Endothelial cell of umbilical vein (primary cell): ENCODE data around the gene GPATCH2. TPM values are rescaled to one million over a fixed set of nuclear protein-coding genes. Genes with fewer than 3 reads are reported as not detected.

Source experiments
- BruUV-seq: library from RNA; stranded (reverse); fragments of 400-500 nt; replicated peaks from 2 replicates; lab custom pipeline; 2021; lab: Mats Ljungman, UMichigan
- CTCF ChIA-PET: fragments of 300-600, 350-600 bp; sonication (Branson Sonifier 250); formaldehyde crosslinking; loops from one replicate; lab custom pipeline; 2021; ENCODE audit warnings: antibody characterized with exemption, inconsistent platforms; lab: Charles Lee
- POLR2A ChIA-PET: fragments of 300-600, 350-600 bp; sonication (Branson Sonifier 250); formaldehyde crosslinking; loops from one replicate; lab custom pipeline; 2021; ENCODE audit warnings: antibody characterized with exemption, inconsistent platforms; lab: Charles Lee
- DNase-seq: peaks from one replicate; pipeline ENCODE4 v3.0.0-alpha.2; 2011; ENCODE audit warnings: low read depth, low spot score
- FAIRE-seq: peaks from 2 replicates; lab custom pipeline; 2011; peaks lifted over from hg19 to GRCh38; lab: Jason Lieb, UNC
- H2AFZ ChIP-seq: 2 replicates; pipeline ENCODE4 v1.6.0; 2012; ENCODE audit warnings: low read depth, low read length, control low read depth, inconsistent platforms
- H3K27ac ChIP-seq: 2 replicates; pipeline ENCODE4 v1.5.1; 2011; ENCODE audit warnings: low read depth, mild to moderate bottlenecking, control low read depth, low read length, moderate library complexity; ENCODE audit not compliant: insufficient read depth
- H3K27me3 ChIP-seq, 2 experiments: 2 replicates each; pipeline versions ENCODE4 v1.6.0 to v1.6.1; 2011; ENCODE audit warnings: low read length in 2 of 2, mixed read lengths in 1 of 2; ENCODE audit not compliant: control insufficient read depth in 2 of 2, insufficient read depth in 2 of 2
- H3K36me3 ChIP-seq, 2 experiments: 2 replicates in 1 of 2; 3 replicates in 1 of 2; pipeline ENCODE4 v1.5.1; 2011; ENCODE audit warnings: low read length in 2 of 2, mild to moderate bottlenecking in 1 of 2, moderate library complexity in 1 of 2; ENCODE audit not compliant: control insufficient read depth in 2 of 2, insufficient read depth in 2 of 2; ENCODE audit errors: extremely low read depth in 1 of 2
- H3K4me1 ChIP-seq: 3 replicates; pipeline ENCODE4 v1.5.1; 2011; ENCODE audit warnings: mild to moderate bottlenecking, low read length; ENCODE audit not compliant: control insufficient read depth, insufficient read depth; ENCODE audit errors: extremely low read depth
- H3K4me2 ChIP-seq: 2 replicates; pipeline ENCODE4 v1.6.1; 2011; ENCODE audit warnings: low read length, control low read depth, mixed read lengths; ENCODE audit not compliant: insufficient read depth
- H3K4me3 ChIP-seq, 3 experiments: fragments of 200-600 bp in 1 of 3; sonication (generic), shearing (Covaris generic) in 1 of 3; replicated peaks in 1 of 3; 2 replicates each; pipeline ENCODE4 v1.5.1; 2011 to 2016; ENCODE audit warnings: control low read depth in 3 of 3, low read length in 3 of 3, mild to moderate bottlenecking in 2 of 3, inconsistent platforms in 1 of 3, low read depth in 1 of 3, moderate library complexity in 1 of 3; ENCODE audit not compliant: insufficient read depth in 1 of 3
- H3K79me2 ChIP-seq: 2 replicates; pipeline ENCODE4 v1.6.0; 2012; ENCODE audit warnings: low read length, inconsistent platforms; ENCODE audit not compliant: control insufficient read depth, insufficient read depth
- H3K9ac ChIP-seq: replicated peaks from 2 replicates; pipeline ENCODE3; 2011; ENCODE audit warnings: low read length, control low read depth; ENCODE audit not compliant: insufficient read depth; ENCODE audit errors: extremely low read depth
- H3K9me1 ChIP-seq: replicated peaks from 3 replicates; pipeline ENCODE4 v1.6.0; 2011; ENCODE audit warnings: mild to moderate bottlenecking, low read length; ENCODE audit not compliant: control insufficient read depth, insufficient read depth; ENCODE audit errors: extremely low read depth
- H3K9me3 ChIP-seq: replicated peaks from 2 replicates; pipeline ENCODE4 v1.5.1; 2012; ENCODE audit warnings: low read length, inconsistent platforms; ENCODE audit not compliant: control insufficient read depth, insufficient read depth
- H4K20me1 ChIP-seq: replicated peaks from 2 replicates; pipeline ENCODE3; 2011; ENCODE audit warnings: mild to moderate bottlenecking, low read length; ENCODE audit not compliant: control insufficient read depth, insufficient read depth; ENCODE audit errors: extremely low read depth
- EZH2 ChIP-seq: IDR thresholded peaks from 2 replicates; pipeline ENCODE4 v1.6.1; 2012; ENCODE audit warnings: borderline replicate concordance, low read depth, mild to moderate bottlenecking, moderate library complexity, low read length, inconsistent platforms; ENCODE audit not compliant: severe bottlenecking
- FOS ChIP-seq: IDR thresholded peaks from 2 replicates; pipeline ENCODE4 v1.6.1; 2011; ENCODE audit warnings: mild to moderate bottlenecking, low read length, moderate library complexity, borderline replicate concordance; ENCODE audit not compliant: insufficient read depth
- GATA2 ChIP-seq: IDR thresholded peaks from 2 replicates; pipeline ENCODE4 v1.7.0; 2011; ENCODE audit warnings: low read depth, mild to moderate bottlenecking, moderate library complexity, mixed read lengths, low read length; ENCODE audit not compliant: insufficient read length, insufficient read depth
- JUN ChIP-seq: IDR thresholded peaks from 2 replicates; pipeline ENCODE4 v1.6.1; 2011; ENCODE audit warnings: borderline replicate concordance, low read depth; ENCODE audit not compliant: insufficient read length, insufficient read depth
- MYC ChIP-seq: IDR thresholded peaks from one replicate; pipeline ENCODE4 v1.6.1; 2011; ENCODE audit warnings: mild to moderate bottlenecking, low read depth, low read length
- POLR2A ChIP-seq: IDR thresholded peaks from 2 replicates; pipeline ENCODE4 v1.6.1; 2012; ENCODE audit warnings: low read depth, mild to moderate bottlenecking, control low read depth, low read length
- POLR2AphosphoS5 ChIP-seq: IDR thresholded peaks from 2 replicates; pipeline ENCODE4 v1.6.1; 2012; ENCODE audit warnings: low read depth, mild to moderate bottlenecking, control low read depth, low read length, moderate library complexity; ENCODE audit not compliant: insufficient read depth
- dilution Hi-C: fragments of 300-500 bp; cut with MboI; formaldehyde crosslinking; loops from one replicate; pipeline ENCODE4 v1.15.0; 2019; ENCODE audit warnings: low sequenced_read_pairs; ENCODE audit not compliant: extremely low pct_ligation_motif_present
- intact Hi-C: fragments of 100-400 bp; cut with micrococcal nuclease; formaldehyde crosslinking; loops from one replicate; pipeline ENCODE4 v1.10.0; 2022
- polyA plus RNA-seq, 4 experiments: library from polyadenylated mRNA; depleted of rRNA in 3 of 4; stranded (reverse) in 3 of 4; unstranded in 1 of 4; fragments of >200 nt; gene quantifications; 2 replicates each; pipeline versions ENCODE4 v1.2.1 to v1.2.3, GENCODE V29; 2011 to 2012; ENCODE audit warnings: missing spikeins in 1 of 4
- total RNA-seq: library from RNA; stranded (reverse); gene quantifications from 2 replicates; pipeline ENCODE4 v1.2.3, GENCODE V29; 2021
- TF ChIP-seq, protein P1 (sequence below): IDR thresholded peaks from 2 replicates; pipeline ENCODE4 v1.6.1; 2011; ENCODE audit not compliant: insufficient read depth, insufficient read length
- TF ChIP-seq, protein P2 (sequence below), 2 donors: IDR thresholded peaks; 1 replicate in 1 of 2; 2 replicates in 1 of 2; pipeline ENCODE4 v1.5.1; 2011; ENCODE audit warnings: low read length in 2 of 2, mild to moderate bottlenecking in 2 of 2, moderate library complexity in 2 of 2, control low read depth in 1 of 2, inconsistent platforms in 1 of 2, low read depth in 1 of 2; ENCODE audit not compliant: insufficient read depth in 1 of 2; ENCODE audit errors: extremely low read depth in 1 of 2

Gene GPATCH2
- total and polyA plus RNA-seq, 2 donors (not counting 3 experiments of a cell fraction or from before 2014, with no cell fraction given): 3.3 to 15.6 TPM

DNA sequence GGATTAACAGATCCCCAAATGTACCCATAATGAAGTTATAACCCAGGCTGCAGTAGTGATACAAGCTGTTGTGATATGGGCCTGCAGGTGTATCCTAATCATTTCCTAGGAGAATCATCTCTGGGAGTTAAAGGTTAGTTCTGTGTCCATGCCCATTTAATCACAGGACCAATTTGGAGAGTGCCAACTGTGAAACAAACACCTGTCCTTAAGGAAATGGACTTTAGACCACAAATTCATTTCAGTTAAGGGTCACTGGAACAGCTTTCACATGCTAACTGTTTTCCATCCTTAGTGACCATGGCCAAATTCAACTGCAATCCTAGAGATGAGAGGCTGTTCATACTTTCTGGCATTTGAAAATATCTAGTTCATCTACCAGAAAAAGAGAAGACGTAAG, 160.9 kb downstream of the GPATCH2 start:
- Histone ChIP-seq H3K9me1 (no peaks in the 10 kb centered on the region), H3K79me2 (no peaks in the 10 kb centered on the region), H3K4me1 (no peaks in the 10 kb centered on the region), H3K4me2 (no peak overlapping the region), H3K36me3 (no peaks in the 10 kb centered on the region), H4K20me1 (no peaks in the 10 kb centered on the region), H3K4me3 (no peak overlapping the region), H3K27ac (no peak overlapping the region), H3K27me3 (no peaks in the 10 kb centered on the region), H3K9me3 (no peaks in the 10 kb centered on the region), H3K9ac (no peak overlapping the region), H2AFZ (no peak overlapping the region)
- CTCF ChIA-PET: no interaction called here
- intact Hi-C loops: no loop called here
- POLR2A ChIA-PET: no interaction called here
- no peak for DNase-seq
- BruUV-seq: no TSS peak
- dilution Hi-C loops: no loop called here
- no peak for FAIRE-seq
- TF ChIP-seq, protein P1, sequence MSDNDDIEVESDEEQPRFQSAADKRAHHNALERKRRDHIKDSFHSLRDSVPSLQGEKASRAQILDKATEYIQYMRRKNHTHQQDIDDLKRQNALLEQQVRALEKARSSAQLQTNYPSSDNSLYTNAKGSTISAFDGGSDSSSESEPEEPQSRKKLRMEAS: no peak
- TF ChIP-seq GATA2: no peak
- no peak for TF ChIP-seq FOS
- no peak for TF ChIP-seq POLR2A
- no peak for TF ChIP-seq EZH2
- TF ChIP-seq MYC: no peak
- TF ChIP-seq, protein P2, sequence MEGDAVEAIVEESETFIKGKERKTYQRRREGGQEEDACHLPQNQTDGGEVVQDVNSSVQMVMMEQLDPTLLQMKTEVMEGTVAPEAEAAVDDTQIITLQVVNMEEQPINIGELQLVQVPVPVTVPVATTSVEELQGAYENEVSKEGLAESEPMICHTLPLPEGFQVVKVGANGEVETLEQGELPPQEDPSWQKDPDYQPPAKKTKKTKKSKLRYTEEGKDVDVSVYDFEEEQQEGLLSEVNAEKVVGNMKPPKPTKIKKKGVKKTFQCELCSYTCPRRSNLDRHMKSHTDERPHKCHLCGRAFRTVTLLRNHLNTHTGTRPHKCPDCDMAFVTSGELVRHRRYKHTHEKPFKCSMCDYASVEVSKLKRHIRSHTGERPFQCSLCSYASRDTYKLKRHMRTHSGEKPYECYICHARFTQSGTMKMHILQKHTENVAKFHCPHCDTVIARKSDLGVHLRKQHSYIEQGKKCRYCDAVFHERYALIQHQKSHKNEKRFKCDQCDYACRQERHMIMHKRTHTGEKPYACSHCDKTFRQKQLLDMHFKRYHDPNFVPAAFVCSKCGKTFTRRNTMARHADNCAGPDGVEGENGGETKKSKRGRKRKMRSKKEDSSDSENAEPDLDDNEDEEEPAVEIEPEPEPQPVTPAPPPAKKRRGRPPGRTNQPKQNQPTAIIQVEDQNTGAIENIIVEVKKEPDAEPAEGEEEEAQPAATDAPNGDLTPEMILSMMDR (IDR thresholded peaks at IDR 0.05; ENCODE audit: extremely low read depth in 1 of 2, insufficient read depth in 1 of 2, low read depth in 1 of 2, low read length in 2 of 2): no peak
- no peak for TF ChIP-seq POLR2AphosphoS5
- no peak for TF ChIP-seq JUN
